IMR-90 (cell line): Measurements from ENCODE around the gene COL24A1. TPM values are rescaled to one million over a fixed set of nuclear protein-coding genes. Genes with fewer than 3 reads are reported as not detected.

Experiments
- ATAC-seq: fragments of 200-7000 bp; cut with Tn5 transposase; 2 replicates; pipeline ENCODE4 v1.9.1; 2020; ENCODE audit warnings: low read depth, mild to moderate bottlenecking, moderate library complexity
- BruUV-seq: library from RNA; stranded (reverse); fragments of 400-500 nt; replicated peaks from 2 replicates; lab custom pipeline; 2021; lab: Mats Ljungman, UMichigan
- CTCF ChIA-PET: fragments of 300-600 bp; formaldehyde crosslinking; extraction: SDS; loops from one replicate; lab custom pipeline; 2021; ENCODE audit warnings: antibody characterized with exemption; lab: Yijun Ruan, JAX
- POLR2A ChIA-PET: fragments of 300-600 bp; sonication (Branson Sonifier 250); formaldehyde crosslinking; loops from one replicate; lab custom pipeline; 2022; ENCODE audit warnings: antibody characterized with exemption; ENCODE audit not compliant: unreplicated experiment; lab: Charles Lee
- DNase-seq: peaks from one replicate; pipeline ENCODE4 v3.0.0; 2013
- H2AFZ ChIP-seq: replicated peaks from 2 replicates; pipeline ENCODE3; 2013; ENCODE audit warnings: low read length, mild to moderate bottlenecking; ENCODE audit not compliant: poor library complexity
- H2AK5ac ChIP-seq: 2 replicates; pipeline ENCODE4 v1.6.1; 2013; ENCODE audit warnings: low read depth, low read length, inconsistent platforms
- H2AK9ac ChIP-seq: replicated peaks from 2 replicates; pipeline ENCODE3; 2013; ENCODE audit warnings: mild to moderate bottlenecking, low read depth, low read length, moderate library complexity; ENCODE audit not compliant: poor library complexity
- H2BK120ac ChIP-seq: 2 replicates; pipeline ENCODE4 v1.6.1; 2013; ENCODE audit warnings: low read depth, low read length, inconsistent platforms
- H2BK15ac ChIP-seq: 3 replicates; pipeline ENCODE4 v1.6.1; 2013; ENCODE audit warnings: low read depth, low read length, inconsistent platforms
- H2BK20ac ChIP-seq: 2 replicates; pipeline ENCODE4 v1.6.1; 2013; ENCODE audit warnings: low read depth, mild to moderate bottlenecking, inconsistent platforms, low read length, moderate library complexity
- H2BK5ac ChIP-seq: 2 replicates; pipeline ENCODE4 v1.6.1; 2013; ENCODE audit warnings: mild to moderate bottlenecking, low read depth, low read length, inconsistent platforms; ENCODE audit not compliant: poor library complexity, severe bottlenecking
- H3K14ac ChIP-seq: replicated peaks from 2 replicates; pipeline ENCODE4 v1.6.1; 2013; ENCODE audit warnings: low read depth, low read length, inconsistent platforms
- H3K18ac ChIP-seq: 2 replicates; pipeline ENCODE4 v1.6.1; 2013; ENCODE audit warnings: low read depth, low read length, control low read depth
- H3K23ac ChIP-seq: 2 replicates; pipeline ENCODE4 v1.6.1; 2013; ENCODE audit warnings: low read depth, low read length, inconsistent platforms
- H3K27ac ChIP-seq: 2 replicates; pipeline ENCODE4 v1.5.1; 2013; ENCODE audit warnings: mild to moderate bottlenecking, control low read depth, low read length; ENCODE audit not compliant: insufficient read depth
- H3K27me3 ChIP-seq: 2 replicates; pipeline ENCODE4 v1.6.1; 2013; ENCODE audit warnings: low read length; ENCODE audit not compliant: control insufficient read depth, insufficient read depth
- H3K36me3 ChIP-seq: 2 replicates; pipeline ENCODE4 v1.6.1; 2013; ENCODE audit warnings: low read length, mixed read lengths; ENCODE audit not compliant: control insufficient read depth, insufficient read depth
- H3K4ac ChIP-seq: 2 replicates; pipeline ENCODE4 v1.6.1; 2013; ENCODE audit warnings: low read depth, low read length, inconsistent platforms
- H3K4me1 ChIP-seq: 2 replicates; pipeline ENCODE4 v1.6.1; 2013; ENCODE audit warnings: low read length, mixed read lengths; ENCODE audit not compliant: control insufficient read depth, insufficient read depth
- H3K4me2 ChIP-seq: 2 replicates; pipeline ENCODE4 v1.6.1; 2013; ENCODE audit warnings: low read depth, mild to moderate bottlenecking, control low read depth, low read length, moderate library complexity
- H3K4me3 ChIP-seq: 2 replicates; pipeline ENCODE4 v1.5.1; 2013; ENCODE audit warnings: low read depth, mild to moderate bottlenecking, control low read depth, low read length, moderate library complexity; ENCODE audit not compliant: insufficient read depth
- H3K56ac ChIP-seq: 2 replicates; pipeline ENCODE4 v1.6.1; 2013; ENCODE audit warnings: low read length, inconsistent platforms; ENCODE audit not compliant: insufficient read depth; ENCODE audit errors: extremely low read depth
- H3K79me1 ChIP-seq, 2 experiments: 2 replicates each; pipeline ENCODE4 v1.6.1; 2013; ENCODE audit warnings: low read length in 2 of 2, inconsistent platforms in 1 of 2, low read depth in 1 of 2
- H3K9ac ChIP-seq: 2 replicates; pipeline ENCODE4 v1.6.1; 2013; ENCODE audit warnings: low read depth, low read length, control low read depth
- H3K9me1 ChIP-seq: 2 replicates; pipeline ENCODE4 v1.6.1; 2013; ENCODE audit warnings: low read length, inconsistent platforms; ENCODE audit not compliant: insufficient read depth
- H3K9me3 ChIP-seq: 2 replicates; pipeline ENCODE4 v1.6.1; 2013; ENCODE audit warnings: low read length; ENCODE audit not compliant: control insufficient read depth, insufficient read depth
- H4K20me1 ChIP-seq: 2 replicates; pipeline ENCODE4 v1.6.1; 2013; ENCODE audit warnings: low read length, inconsistent platforms; ENCODE audit not compliant: insufficient read depth
- H4K5ac ChIP-seq: 2 replicates; pipeline ENCODE4 v1.6.1; 2013; ENCODE audit warnings: mild to moderate bottlenecking, low read depth, low read length, control low read depth
- H4K8ac ChIP-seq, 2 experiments: 2 replicates each; pipeline ENCODE4 v1.6.1; 2013; ENCODE audit warnings: low read depth in 2 of 2, low read length in 2 of 2, control low read depth in 1 of 2, inconsistent platforms in 1 of 2
- H4K91ac ChIP-seq: 2 replicates; pipeline ENCODE4 v1.6.1; 2013; ENCODE audit warnings: low read depth, low read length, inconsistent platforms; ENCODE audit not compliant: insufficient read depth
- BHLHE40 ChIP-seq: fragments of 150-350 bp; IDR thresholded peaks from 2 replicates; pipeline ENCODE4 v1.6.1; 2016; ENCODE audit warnings: mild to moderate bottlenecking, low read depth, low read length
- CEBPB ChIP-seq: IDR thresholded peaks from 2 replicates; pipeline ENCODE4 v1.6.1; 2012; ENCODE audit warnings: low read depth, low read length, improper control_type of control experiment
- CHD1 ChIP-seq: IDR thresholded peaks from 2 replicates; pipeline ENCODE4 v1.6.1; 2012; ENCODE audit warnings: low read depth, low read length, improper control_type of control experiment
- ELK1 ChIP-seq: fragments of 150-350 bp; IDR thresholded peaks from 2 replicates; pipeline ENCODE4 v1.6.1; 2016; ENCODE audit warnings: low read depth, mild to moderate bottlenecking, low read length, moderate library complexity, borderline replicate concordance
- FOS ChIP-seq: fragments of 150-350 bp; IDR thresholded peaks from 2 replicates; pipeline ENCODE4 v1.6.1; 2016; ENCODE audit warnings: low read depth, low read length
- MAFK ChIP-seq: IDR thresholded peaks from 2 replicates; pipeline ENCODE4 v1.6.1; 2012; ENCODE audit warnings: low read depth, low read length, improper control_type of control experiment
- MAZ ChIP-seq: IDR thresholded peaks from 2 replicates; pipeline ENCODE4 v1.6.1; 2012; ENCODE audit warnings: low read depth, mild to moderate bottlenecking, low read length, improper control_type of control experiment, moderate library complexity, borderline replicate concordance
- MXI1 ChIP-seq: IDR thresholded peaks from 2 replicates; pipeline ENCODE4 v1.6.1; 2012; ENCODE audit warnings: low read depth, mild to moderate bottlenecking, low read length, moderate library complexity, borderline replicate concordance
- NFE2L2 ChIP-seq: fragments of 150-350 bp; IDR thresholded peaks from 2 replicates; pipeline ENCODE4 v1.6.1; 2016; ENCODE audit warnings: low read depth, mild to moderate bottlenecking, low read length
- POLR2A ChIP-seq: IDR thresholded peaks from 2 replicates; pipeline ENCODE4 v1.6.1; 2012; ENCODE audit warnings: mild to moderate bottlenecking, low read depth, low read length
- RAD21 ChIP-seq: IDR thresholded peaks from 2 replicates; pipeline ENCODE4 v1.6.1; 2012; ENCODE audit warnings: low read length, improper control_type of control experiment
- RCOR1 ChIP-seq: IDR thresholded peaks from 2 replicates; pipeline ENCODE4 v1.6.1; 2012; ENCODE audit warnings: mild to moderate bottlenecking, low read length, improper control_type of control experiment; ENCODE audit not compliant: insufficient replicate concordance
- RFX5 ChIP-seq: IDR thresholded peaks from 2 replicates; pipeline ENCODE4 v1.8.0; 2012; ENCODE audit warnings: low read depth, mild to moderate bottlenecking, low read length, moderate library complexity
- SMC3 ChIP-seq: fragments of 150-350 bp; IDR thresholded peaks from 2 replicates; pipeline ENCODE4 v1.6.1; 2016; ENCODE audit warnings: low read depth, mild to moderate bottlenecking, antibody characterized with exemption, low read length, moderate library complexity
- USF2 ChIP-seq: fragments of 150-350 bp; IDR thresholded peaks from 2 replicates; pipeline ENCODE4 v1.6.1; 2017; ENCODE audit warnings: mild to moderate bottlenecking, antibody characterized with exemption, low read length, low read depth
- WGBS, 2 experiments: methylation state at CpG; one replicate each; pipeline versions ENCODE4 v1.1.5 to v1.1.7; 2013; ENCODE audit warnings: missing lambda C conversion rate in 2 of 2; ENCODE audit not compliant: insufficient read length in 1 of 2; ENCODE audit errors: extremely low coverage in 2 of 2; 5-methylcytosine and 5-hydroxymethylcytosine counted together
- dilution Hi-C: fragments of 300-500 bp; cut with HindIII; formaldehyde crosslinking; loops from one replicate; pipeline ENCODE4 v1.14.3; 2018; ENCODE audit warnings: low sequenced_read_pairs; ENCODE audit not compliant: unreplicated experiment
- in situ Hi-C: fragments of 300-500 bp; cut with MboI; formaldehyde crosslinking; loops from 3 replicates; pipeline ENCODE4 v1.14.3; 2019; ENCODE audit warnings: low sequenced_read_pairs, inconsistent platforms, mixed read lengths
- intact Hi-C: fragments of 100-400 bp; cut with micrococcal nuclease; formaldehyde crosslinking; loops from 2 replicates; pipeline ENCODE4 v1.10.0; 2022
- polyA plus RNA-seq, 3 experiments: library from polyadenylated mRNA; depleted of rRNA; stranded (reverse); fragments of >200 nt; gene quantifications; 2 replicates each; pipeline ENCODE4 v1.2.3, GENCODE V29; 2012; ENCODE audit warnings: low replicate concordance in 1 of 3
- total RNA-seq: library from RNA; depleted of rRNA; stranded (reverse); fragments of >200 nt; gene quantifications from 2 replicates; pipeline ENCODE4 v1.2.3, GENCODE V29; 2012
- TF ChIP-seq, protein P1 (sequence below): conservative IDR thresholded peaks from 2 replicates; pipeline ENCODE4 v1.5.1; 2012; ENCODE audit warnings: mild to moderate bottlenecking, low read depth, low read length, improper control_type of control experiment

Gene COL24A1
- total and polyA plus RNA-seq, 2 of the 4 experiments (the other 2 are of a cell fraction): 1.4 to 2.2 TPM

DNA sequence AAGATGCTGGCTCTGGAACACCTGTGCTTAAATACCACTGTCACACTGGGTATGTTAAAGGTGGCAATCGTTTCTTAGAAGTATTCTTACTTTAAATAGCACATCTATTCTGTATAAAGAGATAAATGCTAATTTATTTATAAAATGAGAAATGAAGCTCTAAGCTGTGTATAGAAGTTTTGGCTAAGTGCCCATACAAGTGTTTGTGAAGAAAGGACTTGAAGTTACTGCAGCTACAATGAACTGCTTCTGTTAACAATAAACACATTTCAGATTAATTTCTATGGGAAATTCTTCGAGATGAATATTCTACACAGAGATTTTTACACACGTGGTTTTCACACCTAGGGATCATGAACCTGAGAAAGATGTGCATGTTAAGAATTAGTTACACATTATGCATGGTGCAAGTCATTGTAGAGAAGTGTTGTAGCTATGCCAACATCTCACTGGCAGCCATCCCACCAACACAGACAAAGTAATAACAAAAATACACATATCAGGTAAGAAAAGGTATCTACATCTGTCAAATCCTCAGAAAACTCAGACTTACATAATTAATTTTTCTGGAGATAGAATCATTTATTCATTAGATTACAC is 16.2 kb downstream of the COL24A1 start:
- no peak overlapping the region for H2AK9ac ChIP-seq
- no peaks in the 10 kb centered on the region for H3K27me3 ChIP-seq
- CTCF ChIA-PET: interaction anchor here (0.6 to 0.9 kb wide), 2 partner anchors 122 to 916 kb away, joined by 4 read pairs; no protein-coding TSS in a partner anchor
- no peak overlapping the region for H3K14ac ChIP-seq
- H2BK120ac ChIP-seq: no peak overlapping the region
- no peak overlapping the region for H2AFZ ChIP-seq
- no peak for TF ChIP-seq MAZ
- TF ChIP-seq RAD21: no peak
- no peak for TF ChIP-seq NFE2L2
- no peak for TF ChIP-seq POLR2A
- TF ChIP-seq RFX5: no peak
- TF ChIP-seq MAFK: no peak
- TF ChIP-seq CEBPB: no peak
- no peak for TF ChIP-seq CHD1
- no peak for TF ChIP-seq ELK1
- no peak for TF ChIP-seq MXI1
- TF ChIP-seq FOS: no peak
- no peak for TF ChIP-seq USF2
- TF ChIP-seq SMC3: no peak
- no peak for TF ChIP-seq BHLHE40
- no peak for TF ChIP-seq RCOR1
- TF ChIP-seq, protein P1, sequence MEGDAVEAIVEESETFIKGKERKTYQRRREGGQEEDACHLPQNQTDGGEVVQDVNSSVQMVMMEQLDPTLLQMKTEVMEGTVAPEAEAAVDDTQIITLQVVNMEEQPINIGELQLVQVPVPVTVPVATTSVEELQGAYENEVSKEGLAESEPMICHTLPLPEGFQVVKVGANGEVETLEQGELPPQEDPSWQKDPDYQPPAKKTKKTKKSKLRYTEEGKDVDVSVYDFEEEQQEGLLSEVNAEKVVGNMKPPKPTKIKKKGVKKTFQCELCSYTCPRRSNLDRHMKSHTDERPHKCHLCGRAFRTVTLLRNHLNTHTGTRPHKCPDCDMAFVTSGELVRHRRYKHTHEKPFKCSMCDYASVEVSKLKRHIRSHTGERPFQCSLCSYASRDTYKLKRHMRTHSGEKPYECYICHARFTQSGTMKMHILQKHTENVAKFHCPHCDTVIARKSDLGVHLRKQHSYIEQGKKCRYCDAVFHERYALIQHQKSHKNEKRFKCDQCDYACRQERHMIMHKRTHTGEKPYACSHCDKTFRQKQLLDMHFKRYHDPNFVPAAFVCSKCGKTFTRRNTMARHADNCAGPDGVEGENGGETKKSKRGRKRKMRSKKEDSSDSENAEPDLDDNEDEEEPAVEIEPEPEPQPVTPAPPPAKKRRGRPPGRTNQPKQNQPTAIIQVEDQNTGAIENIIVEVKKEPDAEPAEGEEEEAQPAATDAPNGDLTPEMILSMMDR: no peak
- dilution Hi-C loops: no loop called here
- no peak overlapping the region for H4K91ac ChIP-seq
- WGBS, 2 experiments: no CpG with 5 or more reads among the region's 3 CpGs
- no peak overlapping the region for H3K18ac ChIP-seq
- no peaks in the 10 kb centered on the region for H3K9me3 ChIP-seq
- no peak overlapping the region for H2BK20ac ChIP-seq
- DNase-seq: no peak
- H3K4ac ChIP-seq: no peak overlapping the region
- H3K9me1 ChIP-seq: peaks cover 4% of the 10 kb centered on the region; the same call in 1 of the 2 replicates
- no peak overlapping the region for H2BK15ac ChIP-seq
- H3K9ac ChIP-seq: no peak overlapping the region
- ATAC-seq: no peak
- H4K8ac ChIP-seq: no peak overlapping the region
- no peak overlapping the region for H3K4me2 ChIP-seq
- H2AK5ac ChIP-seq: no peak overlapping the region
- no peak overlapping the region for H4K5ac ChIP-seq
- peaks cover 3% of the 10 kb centered on the region for H3K4me1 ChIP-seq
- no peak overlapping the region for H3K56ac ChIP-seq
- H3K79me1 ChIP-seq: no peaks in the 10 kb centered on the region
- H3K23ac ChIP-seq: no peak overlapping the region
- no TSS peak for BruUV-seq
- no peak overlapping the region for H2BK5ac ChIP-seq
- H3K36me3 ChIP-seq: no peaks in the 10 kb centered on the region
- no peak overlapping the region for H3K4me3 ChIP-seq
- POLR2A ChIA-PET: interaction anchor here (0.6 kb wide), 1 partner anchor 870 kb away, joined by 3 read pairs; no protein-coding TSS in a partner anchor
- in situ Hi-C loops: no loop called here
- no peaks in the 10 kb centered on the region for H4K20me1 ChIP-seq
- no peak overlapping the region for H3K27ac ChIP-seq
- intact Hi-C loops: no loop called here
